A673 (cell line): Measurements from ENCODE around the gene DPH7.

Experiments
- CTCF ChIP-seq: fragments of 300-800, 200-600 bp; sonication (generic); conservative IDR thresholded peaks from 2 replicates; pipeline ENCODE4 v1.5.1; 2017; ENCODE audit warnings: low read depth, mild to moderate bottlenecking, antibody characterized with exemption, low read length, moderate library complexity, mixed read lengths
- EZH2 ChIP-seq: fragments of 200-600 bp; sonication (generic); IDR thresholded peaks from 2 replicates; pipeline ENCODE4 v1.6.1; 2017; ENCODE audit warnings: borderline replicate concordance, low read depth, mild to moderate bottlenecking, mixed read lengths, antibody characterized with exemption, low read length; ENCODE audit not compliant: poor library complexity, severe bottlenecking

GRCh38 chr9:137579259-137579604 lies 507 bp upstream of the DPH7 start:
- no peak for TF ChIP-seq CTCF
- no peak for TF ChIP-seq EZH2
